ENCODE results near the gene NRP2.

- TF ChIP-seq CTCF (conservative IDR thresholded peaks at IDR 0.05 in 1 of 2, IDR thresholded peaks at IDR 0.05 in 1 of 2; ENCODE audit: low read depth in 1 of 2, low read length in 2 of 2) (no peak), EZH2 (IDR thresholded peaks at IDR 0.05; ENCODE audit: low read length, missing control alignments) (no peak)
These were observed 77.9 kb downstream of the NRP2 start for GRCh38 chr2:205760157-205760556.

All from fibroblast of lung (primary cell).